HepG2 (cell line): ENCODE data around the gene NEDD8. TPM values are rescaled to one million over a fixed set of nuclear protein-coding genes. Genes with fewer than 3 reads are reported as not detected.

ENCODE experiments used
- ARNTL ChIP-seq: sonication (generic); formaldehyde crosslinking; IDR thresholded peaks from 2 replicates; pipeline ENCODE4 v1.4.0; 2020; ENCODE audit warnings: mild to moderate bottlenecking, missing genetic modification reagents
- GABPB1 ChIP-seq: IDR thresholded peaks from 2 replicates; pipeline ENCODE4 v1.6.1; 2016; ENCODE audit warnings: mild to moderate bottlenecking, missing genetic modification reagents, moderate library complexity, missing compliant biosample characterization
- HMG20B ChIP-seq: conservative IDR thresholded peaks from 2 replicates; pipeline ENCODE4 v1.6.1; 2016; ENCODE audit warnings: missing genetic modification reagents, missing compliant biosample characterization
- PHF8 ChIP-seq: sonication (generic); formaldehyde crosslinking; IDR thresholded peaks from 2 replicates; pipeline ENCODE4 v1.5.0; 2020; ENCODE audit warnings: missing genetic modification reagents
- ZNF274 ChIP-seq: sonication (generic); formaldehyde crosslinking; IDR thresholded peaks from 2 replicates; pipeline ENCODE4 v1.5.1; 2020; ENCODE audit warnings: mild to moderate bottlenecking, missing genetic modification reagents
- polyA plus RNA-seq, 8 experiments: library from polyadenylated mRNA; depleted of rRNA in 3 of 8; stranded (reverse) in 7 of 8; unstranded in 1 of 8; fragments of >200 nt; fragmentation: Illumina TruSeq in 4 of 8; extraction: Trizol in 4 of 8; gene quantifications; 2 replicates each; pipeline versions ENCODE4 v1.2.1 to v1.2.3, GENCODE V29; 2011 to 2016; ENCODE audit warnings: low read depth in 4 of 8, missing spikeins in 1 of 8, mixed read lengths in 1 of 8; ENCODE audit not compliant: insufficient read depth in 1 of 8
- total RNA-seq, 5 experiments: library from RNA; depleted of rRNA; stranded (reverse); fragments of >200 nt; fragmentation: Illumina TruSeq; extraction: Trizol; gene quantifications; 2 replicates each; pipeline ENCODE4 v1.2.3, GENCODE V29; 2016; ENCODE audit warnings: low read depth in 1 of 5
- TF ChIP-seq, protein P1 (sequence below): sonication (generic); formaldehyde crosslinking; IDR thresholded peaks from 2 replicates; pipeline ENCODE4 v1.8.1; 2023; ENCODE audit warnings: mild to moderate bottlenecking, missing genetic modification reagents
- TF ChIP-seq, protein P2 (sequence below): IDR thresholded peaks from 2 replicates; pipeline ENCODE4 v1.6.1; 2016; ENCODE audit warnings: mild to moderate bottlenecking
- TF ChIP-seq, protein P3 (sequence below): sonication (generic); formaldehyde crosslinking; IDR thresholded peaks from 2 replicates; pipeline ENCODE4 v1.8.0; 2022; ENCODE audit warnings: missing genetic modification reagents, mild to moderate bottlenecking, inconsistent platforms, borderline replicate concordance
- TF ChIP-seq, protein P4 (sequence below): sonication (generic); formaldehyde crosslinking; IDR thresholded peaks from 2 replicates; pipeline ENCODE4 v1.5.0; 2020; ENCODE audit warnings: mild to moderate bottlenecking, missing genetic modification reagents, borderline replicate concordance
- TF ChIP-seq, protein P5 (sequence below): sonication (generic); formaldehyde crosslinking; IDR thresholded peaks from 2 replicates; pipeline ENCODE4 v1.8.0; 2022; ENCODE audit warnings: mild to moderate bottlenecking, missing genetic modification reagents, moderate library complexity
- TF ChIP-seq, protein P6 (sequence below): sonication (generic); formaldehyde crosslinking; IDR thresholded peaks from 2 replicates; pipeline ENCODE4 v1.5.0; 2020; ENCODE audit warnings: mild to moderate bottlenecking, missing genetic modification reagents

The NEDD8 gene
- total and polyA plus RNA-seq, 2 of the 13 experiments (the other 11 are each of a cell fraction or from before 2014, with no cell fraction given), result 535 to 713 TPM

DNA sequence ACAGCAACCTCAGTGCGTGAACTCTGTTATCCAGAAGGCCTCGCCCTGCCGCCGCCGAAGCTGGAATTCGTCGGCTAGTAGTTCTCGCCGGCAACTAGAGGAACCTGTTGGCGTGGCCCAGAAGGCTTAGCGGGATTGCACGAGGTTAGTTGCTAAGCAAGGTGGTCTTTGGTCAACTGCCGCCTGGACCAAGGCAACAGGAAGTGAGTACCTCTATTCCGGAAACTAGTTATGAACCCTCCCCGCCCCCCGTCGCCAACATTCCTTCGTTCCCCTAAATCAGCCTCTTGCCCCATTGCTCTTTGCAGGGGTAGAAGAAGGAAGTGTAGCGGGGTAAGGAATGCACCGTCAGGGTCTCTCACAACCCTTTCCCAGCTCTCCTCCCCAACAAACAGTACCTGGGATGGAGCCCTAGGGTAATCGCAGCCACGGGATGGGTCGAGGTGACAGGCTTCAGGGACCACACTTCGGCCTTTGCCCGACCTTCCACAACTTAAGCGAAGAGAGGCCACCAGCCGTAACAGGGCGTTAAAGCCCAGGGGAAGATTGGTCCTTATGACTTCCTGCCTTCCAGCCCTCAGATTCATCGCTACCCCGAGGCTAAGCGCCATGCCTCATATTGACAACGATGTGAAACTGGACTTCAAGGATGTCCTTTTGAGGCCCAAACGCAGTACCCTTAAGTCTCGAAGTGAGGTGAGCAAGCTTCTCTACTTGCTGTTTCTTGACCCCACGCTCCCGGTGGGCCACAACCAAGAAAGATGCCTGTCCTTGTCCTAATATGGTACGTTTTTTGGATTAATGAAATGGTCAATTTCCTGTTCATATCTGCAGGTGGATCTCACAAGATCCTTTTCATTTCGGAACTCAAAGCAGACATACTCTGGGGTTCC lies 724 bp upstream of the NEDD8 start, which contains the start of gene GMPR2 (continued):
- TF ChIP-seq, protein P1, sequence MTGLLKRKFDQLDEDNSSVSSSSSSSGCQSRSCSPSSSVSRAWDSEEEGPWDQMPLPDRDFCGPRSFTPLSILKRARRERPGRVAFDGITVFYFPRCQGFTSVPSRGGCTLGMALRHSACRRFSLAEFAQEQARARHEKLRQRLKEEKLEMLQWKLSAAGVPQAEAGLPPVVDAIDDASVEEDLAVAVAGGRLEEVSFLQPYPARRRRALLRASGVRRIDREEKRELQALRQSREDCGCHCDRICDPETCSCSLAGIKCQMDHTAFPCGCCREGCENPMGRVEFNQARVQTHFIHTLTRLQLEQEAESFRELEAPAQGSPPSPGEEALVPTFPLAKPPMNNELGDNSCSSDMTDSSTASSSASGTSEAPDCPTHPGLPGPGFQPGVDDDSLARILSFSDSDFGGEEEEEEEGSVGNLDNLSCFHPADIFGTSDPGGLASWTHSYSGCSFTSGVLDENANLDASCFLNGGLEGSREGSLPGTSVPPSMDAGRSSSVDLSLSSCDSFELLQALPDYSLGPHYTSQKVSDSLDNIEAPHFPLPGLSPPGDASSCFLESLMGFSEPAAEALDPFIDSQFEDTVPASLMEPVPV (CRISPR knock-in tag), result peak; percentile 87
- TF ChIP-seq, protein P2, sequence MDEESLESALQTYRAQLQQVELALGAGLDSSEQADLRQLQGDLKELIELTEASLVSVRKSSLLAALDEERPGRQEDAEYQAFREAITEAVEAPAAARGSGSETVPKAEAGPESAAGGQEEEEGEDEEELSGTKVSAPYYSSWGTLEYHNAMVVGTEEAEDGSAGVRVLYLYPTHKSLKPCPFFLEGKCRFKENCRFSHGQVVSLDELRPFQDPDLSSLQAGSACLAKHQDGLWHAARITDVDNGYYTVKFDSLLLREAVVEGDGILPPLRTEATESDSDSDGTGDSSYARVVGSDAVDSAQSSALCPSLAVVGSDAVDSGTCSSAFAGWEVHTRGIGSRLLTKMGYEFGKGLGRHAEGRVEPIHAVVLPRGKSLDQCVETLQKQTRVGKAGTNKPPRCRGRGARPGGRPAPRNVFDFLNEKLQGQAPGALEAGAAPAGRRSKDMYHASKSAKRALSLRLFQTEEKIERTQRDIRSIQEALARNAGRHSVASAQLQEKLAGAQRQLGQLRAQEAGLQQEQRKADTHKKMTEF (CRISPR knock-in tag), result peak; percentile 92
- TF ChIP-seq, protein P3, sequence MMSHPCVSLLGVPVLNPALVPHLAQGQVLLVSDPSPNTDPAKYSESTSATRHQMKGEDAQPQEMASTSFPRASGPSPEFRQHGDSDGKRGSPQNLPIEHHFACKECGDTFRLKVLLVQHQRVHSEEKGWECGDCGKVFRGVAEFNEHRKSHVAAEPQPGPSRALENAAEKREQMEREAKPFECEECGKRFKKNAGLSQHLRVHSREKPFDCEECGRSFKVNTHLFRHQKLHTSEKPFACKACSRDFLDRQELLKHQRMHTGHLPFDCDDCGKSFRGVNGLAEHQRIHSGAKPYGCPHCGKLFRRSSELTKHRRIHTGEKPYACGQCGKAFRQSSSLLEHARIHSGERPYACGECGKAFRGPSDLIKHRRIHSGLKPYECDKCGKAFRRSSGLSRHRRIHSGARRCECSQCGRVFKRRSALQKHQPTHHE, result peak; percentile 97
- TF ChIP-seq ARNTL, result peak; percentile 75
- TF ChIP-seq, protein P4, sequence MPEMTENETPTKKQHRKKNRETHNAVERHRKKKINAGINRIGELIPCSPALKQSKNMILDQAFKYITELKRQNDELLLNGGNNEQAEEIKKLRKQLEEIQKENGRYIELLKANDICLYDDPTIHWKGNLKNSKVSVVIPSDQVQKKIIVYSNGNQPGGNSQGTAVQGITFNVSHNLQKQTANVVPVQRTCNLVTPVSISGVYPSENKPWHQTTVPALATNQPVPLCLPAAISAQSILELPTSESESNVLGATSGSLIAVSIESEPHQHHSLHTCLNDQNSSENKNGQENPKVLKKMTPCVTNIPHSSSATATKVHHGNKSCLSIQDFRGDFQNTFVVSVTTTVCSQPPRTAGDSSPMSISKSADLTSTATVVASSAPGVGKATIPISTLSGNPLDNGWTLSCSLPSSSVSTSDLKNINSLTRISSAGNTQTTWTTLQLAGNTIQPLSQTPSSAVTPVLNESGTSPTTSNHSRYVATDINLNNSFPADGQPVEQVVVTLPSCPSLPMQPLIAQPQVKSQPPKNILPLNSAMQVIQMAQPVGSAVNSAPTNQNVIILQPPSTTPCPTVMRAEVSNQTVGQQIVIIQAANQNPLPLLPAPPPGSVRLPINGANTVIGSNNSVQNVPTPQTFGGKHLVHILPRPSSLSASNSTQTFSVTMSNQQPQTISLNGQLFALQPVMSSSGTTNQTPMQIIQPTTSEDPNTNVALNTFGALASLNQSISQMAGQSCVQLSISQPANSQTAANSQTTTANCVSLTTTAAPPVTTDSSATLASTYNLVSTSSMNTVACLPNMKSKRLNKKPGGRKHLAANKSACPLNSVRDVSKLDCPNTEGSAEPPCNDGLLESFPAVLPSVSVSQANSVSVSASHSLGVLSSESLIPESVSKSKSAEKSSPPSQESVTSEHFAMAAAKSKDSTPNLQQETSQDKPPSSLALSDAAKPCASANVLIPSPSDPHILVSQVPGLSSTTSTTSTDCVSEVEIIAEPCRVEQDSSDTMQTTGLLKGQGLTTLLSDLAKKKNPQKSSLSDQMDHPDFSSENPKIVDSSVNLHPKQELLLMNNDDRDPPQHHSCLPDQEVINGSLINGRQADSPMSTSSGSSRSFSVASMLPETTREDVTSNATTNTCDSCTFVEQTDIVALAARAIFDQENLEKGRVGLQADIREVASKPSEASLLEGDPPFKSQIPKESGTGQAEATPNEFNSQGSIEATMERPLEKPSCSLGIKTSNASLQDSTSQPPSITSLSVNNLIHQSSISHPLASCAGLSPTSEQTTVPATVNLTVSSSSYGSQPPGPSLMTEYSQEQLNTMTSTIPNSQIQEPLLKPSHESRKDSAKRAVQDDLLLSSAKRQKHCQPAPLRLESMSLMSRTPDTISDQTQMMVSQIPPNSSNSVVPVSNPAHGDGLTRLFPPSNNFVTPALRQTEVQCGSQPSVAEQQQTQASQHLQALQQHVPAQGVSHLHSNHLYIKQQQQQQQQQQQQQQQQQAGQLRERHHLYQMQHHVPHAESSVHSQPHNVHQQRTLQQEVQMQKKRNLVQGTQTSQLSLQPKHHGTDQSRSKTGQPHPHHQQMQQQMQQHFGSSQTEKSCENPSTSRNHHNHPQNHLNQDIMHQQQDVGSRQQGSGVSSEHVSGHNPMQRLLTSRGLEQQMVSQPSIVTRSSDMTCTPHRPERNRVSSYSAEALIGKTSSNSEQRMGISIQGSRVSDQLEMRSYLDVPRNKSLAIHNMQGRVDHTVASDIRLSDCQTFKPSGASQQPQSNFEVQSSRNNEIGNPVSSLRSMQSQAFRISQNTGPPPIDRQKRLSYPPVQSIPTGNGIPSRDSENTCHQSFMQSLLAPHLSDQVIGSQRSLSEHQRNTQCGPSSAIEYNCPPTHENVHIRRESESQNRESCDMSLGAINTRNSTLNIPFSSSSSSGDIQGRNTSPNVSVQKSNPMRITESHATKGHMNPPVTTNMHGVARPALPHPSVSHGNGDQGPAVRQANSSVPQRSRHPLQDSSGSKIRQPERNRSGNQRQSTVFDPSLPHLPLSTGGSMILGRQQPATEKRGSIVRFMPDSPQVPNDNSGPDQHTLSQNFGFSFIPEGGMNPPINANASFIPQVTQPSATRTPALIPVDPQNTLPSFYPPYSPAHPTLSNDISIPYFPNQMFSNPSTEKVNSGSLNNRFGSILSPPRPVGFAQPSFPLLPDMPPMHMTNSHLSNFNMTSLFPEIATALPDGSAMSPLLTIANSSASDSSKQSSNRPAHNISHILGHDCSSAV (CRISPR knock-in tag), result 0 out of 2 replicates have a peak, but pooled peaks have one; percentile 32
- TF ChIP-seq ZNF274 (CRISPR knock-in tag), result peak; percentile 80
- TF ChIP-seq HMG20B (CRISPR knock-in tag), result 0 out of 2 replicates have a peak, but pooled peaks have one; percentile 12
- TF ChIP-seq GABPB1 (CRISPR knock-in tag), result peak; percentile 90
- TF ChIP-seq, protein P5, sequence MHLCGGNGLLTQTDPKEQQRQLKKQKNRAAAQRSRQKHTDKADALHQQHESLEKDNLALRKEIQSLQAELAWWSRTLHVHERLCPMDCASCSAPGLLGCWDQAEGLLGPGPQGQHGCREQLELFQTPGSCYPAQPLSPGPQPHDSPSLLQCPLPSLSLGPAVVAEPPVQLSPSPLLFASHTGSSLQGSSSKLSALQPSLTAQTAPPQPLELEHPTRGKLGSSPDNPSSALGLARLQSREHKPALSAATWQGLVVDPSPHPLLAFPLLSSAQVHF (CRISPR knock-in tag), result 0 out of 2 replicates have a peak, but pooled peaks have one; percentile 18
- TF ChIP-seq, protein P6, sequence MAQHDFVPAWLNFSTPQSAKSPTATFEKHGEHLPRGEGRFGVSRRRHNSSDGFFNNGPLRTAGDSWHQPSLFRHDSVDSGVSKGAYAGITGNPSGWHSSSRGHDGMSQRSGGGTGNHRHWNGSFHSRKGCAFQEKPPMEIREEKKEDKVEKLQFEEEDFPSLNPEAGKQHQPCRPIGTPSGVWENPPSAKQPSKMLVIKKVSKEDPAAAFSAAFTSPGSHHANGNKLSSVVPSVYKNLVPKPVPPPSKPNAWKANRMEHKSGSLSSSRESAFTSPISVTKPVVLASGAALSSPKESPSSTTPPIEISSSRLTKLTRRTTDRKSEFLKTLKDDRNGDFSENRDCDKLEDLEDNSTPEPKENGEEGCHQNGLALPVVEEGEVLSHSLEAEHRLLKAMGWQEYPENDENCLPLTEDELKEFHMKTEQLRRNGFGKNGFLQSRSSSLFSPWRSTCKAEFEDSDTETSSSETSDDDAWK (CRISPR knock-in tag), result no peak
- TF ChIP-seq PHF8 (CRISPR knock-in tag), result peak; percentile 98
